UCSD-AML1 (cell line): Measurements from ENCODE around the gene P2RY2.

Experiments
- DNase-seq: peaks from one replicate; lab custom pipeline; 2025; ENCODE audit not compliant: unreplicated experiment; lab: John Stamatoyannopoulos, UW

P2RY2 gene

GRCh38 chr11:73204711-73205121 is 13.4 kb upstream of the P2RY2 start:
- DNase-seq, result peak; percentile 53

GRCh38 chr11:73205661-73206343 is 12.3 kb upstream of the P2RY2 start:
- DNase-seq, result no peak

- DNase-seq, result no peak
These were observed 11.3 kb upstream of the P2RY2 start for GRCh38 chr11:73206801-73207200.

- no peak for DNase-seq
These were observed 8.2 kb upstream of the P2RY2 start for GRCh38 chr11:73209892-73210291.

GRCh38 chr11:73210916-73211667 is 7.0 kb upstream of the P2RY2 start:
- DNase-seq, result no peak

- DNase-seq, result no peak
These were observed 4.6 kb upstream of the P2RY2 start for GRCh38 chr11:73213196-73214143.

- no peak for DNase-seq
These were observed 2.6 kb upstream of the P2RY2 start for GRCh38 chr11:73215191-73216134.

- no peak for DNase-seq
These were observed 1.6 kb upstream of the P2RY2 start for GRCh38 chr11:73216465-73216864.

GRCh38 chr11:73217131-73217809 is 811 bp upstream of the P2RY2 start:
- DNase-seq, result no peak

- DNase-seq, result no peak
These were observed 323 bp upstream of the P2RY2 start for GRCh38 chr11:73217810-73218105.

GRCh38 chr11:73218830-73219215 is 742 bp downstream of the P2RY2 start:
- no peak for DNase-seq

- DNase-seq, result no peak
These were observed 1.6 kb downstream of the P2RY2 start for GRCh38 chr11:73219396-73220285.

GRCh38 chr11:73221451-73221850 is 3.4 kb downstream of the P2RY2 start:
- DNase-seq, result no peak

GRCh38 chr11:73221996-73222395 is 3.9 kb downstream of the P2RY2 start:
- DNase-seq, result no peak

- peak; percentile 35 for DNase-seq
These were observed 6.1 kb downstream of the P2RY2 start for GRCh38 chr11:73223998-73224730.

GRCh38 chr11:73225001-73225686 is 7.1 kb downstream of the P2RY2 start:
- no peak for DNase-seq

- no peak for DNase-seq
These were observed 7.8 kb downstream of the P2RY2 start for GRCh38 chr11:73225851-73226250.
